Measurements from ENCODE around the gene UNC119B.

GRCh38 chr12:120750806-120751205 is 40.5 kb downstream of the UNC119B start:
- TF ChIP-seq CTCF (conservative IDR thresholded peaks at IDR 0.05) (no peak), ZFX (IDR thresholded peaks at IDR 0.05) (no peak)
